B cell (primary cell): ENCODE data around the gene TAS2R43. TPM values are rescaled to one million over a fixed set of nuclear protein-coding genes. Genes with fewer than 3 reads are reported as not detected.

ENCODE experiments used
- polyA plus RNA-seq: library from polyadenylated mRNA; depleted of rRNA; stranded (reverse); fragments of >200 nt; gene quantifications from 2 replicates; pipeline ENCODE4 v1.2.3, GENCODE V29; 2012
- small RNA-seq: library from RNA; depleted of rRNA; stranded (forward); fragments of <200 nt; gene quantifications from one replicate; pipeline ENCODE3, GENCODE V24; 2012; ENCODE audit warnings: low replicate concordance, low read depth; ENCODE audit not compliant: insufficient read length
- total RNA-seq, 2 donors: library from RNA; stranded (reverse); fragments of 120-200 nt in 1 of 2; gene quantifications; 1 replicate in 1 of 2; 2 replicates in 1 of 2; pipeline versions ENCODE4 v1.2.3 to v1.2.4, GENCODE V29; 2013 to 2022

Gene TAS2R43
- total and polyA plus RNA-seq, 2 donors (not counting 1 experiment from before 2014, with no cell fraction given) = 5.0 TPM; not detected in 1

Small RNA genes within 50 kb of the gene (small RNA-seq; reads per million reads assigned to genes)
- not detected for gene AC018630.1

Other genes starting within 250 kb of the TAS2R43 start
- gene PRR4, start 242.8 kb downstream of the TAS2R43 start, total RNA-seq = 1.0 and 1.9 TPM in 2 replicates
- gene PRR4, start 242.8 kb downstream of the TAS2R43 start, polyA plus RNA-seq = 1.8 and 4.0 TPM in 2 replicates
- gene PRH1, start 208.1 kb downstream of the TAS2R43 start, total RNA-seq = 33.6 and 39.7 TPM in 2 replicates
- 5.9 and 20.9 TPM in 2 replicates for gene PRH1, start 208.1 kb downstream of the TAS2R43 start, polyA plus RNA-seq
- 0.96 and 1.9 TPM in 2 replicates for gene TAS2R13, start 182.8 kb downstream of the TAS2R43 start, total RNA-seq
- gene TAS2R13, start 182.8 kb downstream of the TAS2R43 start, polyA plus RNA-seq = 0.06 TPM in 1 of 2 replicates, not detected in the other
- gene PRH2, start 163.1 kb downstream of the TAS2R43 start, total RNA-seq = not detected in 2 replicates
- gene PRH2, start 163.1 kb downstream of the TAS2R43 start, polyA plus RNA-seq = 0.89 and 2.6 TPM in 2 replicates
- gene TAS2R14, start 153.1 kb downstream of the TAS2R43 start, total RNA-seq = 1.4 and 3.4 TPM in 2 replicates
- 2.8 and 4.3 TPM in 2 replicates for gene TAS2R14, start 153.1 kb downstream of the TAS2R43 start, polyA plus RNA-seq
- gene TAS2R50, start 105.4 kb downstream of the TAS2R43 start, total RNA-seq = 1.9 and 2.0 TPM in 2 replicates
- gene TAS2R50, start 105.4 kb downstream of the TAS2R43 start, polyA plus RNA-seq = 0.28 and 0.46 TPM in 2 replicates
- gene TAS2R20, start 94.0 kb downstream of the TAS2R43 start, total RNA-seq = 3.4 and 4.0 TPM in 2 replicates
- gene TAS2R20, start 94.0 kb downstream of the TAS2R43 start, polyA plus RNA-seq = 1.0 and 1.7 TPM in 2 replicates
- 3.6 and 5.7 TPM in 2 replicates for gene TAS2R19, start 69.7 kb downstream of the TAS2R43 start, total RNA-seq
- 0.34 and 0.42 TPM in 2 replicates for gene TAS2R19, start 69.7 kb downstream of the TAS2R43 start, polyA plus RNA-seq
- 5.0 and 5.7 TPM in 2 replicates for gene TAS2R31, start 60.9 kb downstream of the TAS2R43 start, total RNA-seq
- 0.63 and 0.86 TPM in 2 replicates for gene TAS2R31, start 60.9 kb downstream of the TAS2R43 start, polyA plus RNA-seq
- gene TAS2R46, start 30.0 kb downstream of the TAS2R43 start, total RNA-seq = 2.1 and 2.6 TPM in 2 replicates
- 0.13 and 0.32 TPM in 2 replicates for gene TAS2R46, start 30.0 kb downstream of the TAS2R43 start, polyA plus RNA-seq
- 9.5 and 11.2 TPM in 2 replicates for gene TAS2R30, start 42.3 kb upstream of the TAS2R43 start, total RNA-seq
- not detected in 2 replicates for gene TAS2R30, start 42.3 kb upstream of the TAS2R43 start, polyA plus RNA-seq
- 9.6 and 10.1 TPM in 2 replicates for gene SMIM10L1, start 78.9 kb upstream of the TAS2R43 start, total RNA-seq
- gene SMIM10L1, start 78.9 kb upstream of the TAS2R43 start, polyA plus RNA-seq = 3.6 and 4.2 TPM in 2 replicates
- not detected in 2 replicates for gene TAS2R42, start 94.6 kb upstream of the TAS2R43 start, total RNA-seq
- gene TAS2R42, start 94.6 kb upstream of the TAS2R43 start, polyA plus RNA-seq = not detected in 2 replicates
- gene PRB3, start 177.4 kb upstream of the TAS2R43 start, total RNA-seq = not detected in 2 replicates
- not detected in 2 replicates for gene PRB3, start 177.4 kb upstream of the TAS2R43 start, polyA plus RNA-seq
- gene PRB4, start 218.1 kb upstream of the TAS2R43 start, total RNA-seq = not detected in 2 replicates
- gene PRB4, start 218.1 kb upstream of the TAS2R43 start, polyA plus RNA-seq = not detected in 2 replicates